Measurements from ENCODE around the gene CHEK2. TPM values are rescaled to one million over a fixed set of nuclear protein-coding genes. Genes with fewer than 3 reads are reported as not detected.
"Not testable (repeated sequence)": the region's sequence is repeated elsewhere in the genome, so short reads cannot be mapped to it uniquely, and the experiment has no call there.

The CHEK2 gene
- total RNA-seq, 6 experiments from 2014 or later, result 10.2 to 17.7 (median 14.9) TPM

DNA sequence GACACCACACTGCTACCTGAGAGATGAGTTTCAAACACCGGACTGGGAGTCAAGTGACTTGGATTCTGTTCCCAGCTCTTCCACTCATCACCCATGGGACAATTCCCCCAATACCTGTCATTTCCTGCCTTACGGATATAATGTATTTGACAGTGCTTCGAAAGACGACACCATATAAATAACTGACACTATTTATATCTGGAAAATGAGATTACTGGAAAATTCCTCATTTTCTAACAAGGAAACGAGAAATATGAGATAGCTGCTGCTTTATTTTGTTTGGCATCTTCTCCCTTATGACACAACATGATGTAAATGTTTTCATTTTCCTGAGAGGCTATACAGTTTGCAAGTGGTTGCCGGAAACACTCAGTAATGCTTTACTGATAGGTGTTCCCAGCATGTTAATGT is 8.9 kb upstream of the CHEK2 start:
- peaks cover 15% of the 10 kb centered on the region; the same call in 1 of the 2 replicates for H3K36me3 Mint-ChIP-seq (ENCODE audit: low read depth)

DNA sequence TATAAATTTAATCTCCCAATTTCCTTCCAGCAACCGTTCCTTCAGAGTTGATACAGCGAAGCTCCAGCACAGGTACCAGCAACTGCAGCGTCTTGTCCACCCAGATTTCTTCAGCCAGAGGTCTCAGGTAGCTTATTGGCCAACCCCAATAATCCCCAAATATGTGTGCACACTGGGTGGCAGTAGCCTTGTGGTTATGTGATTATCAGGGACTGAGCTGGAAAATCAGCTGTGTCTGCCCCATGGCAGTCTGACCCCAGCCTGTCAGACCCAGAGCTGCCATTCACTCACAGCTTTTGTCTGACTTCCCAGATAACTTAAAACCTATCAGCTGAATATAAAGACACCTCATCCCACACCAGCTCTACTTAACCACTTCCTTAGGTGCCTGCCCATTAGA is 2.2 kb upstream of the CHEK2 start:
- Mint-ChIP-seq H3K36me3 (ENCODE audit: low read depth) (peaks cover 12% of the 10 kb centered on the region; the same call in 1 of the 2 replicates), H3K27ac (0 out of 2 replicates have a peak overlapping the region, but pooled peaks have one; percentile 90), H3K4me1 (ENCODE audit: low read depth) (peaks cover 36% of the 10 kb centered on the region), H3K9me3 (no peaks in the 10 kb centered on the region), H3K4me3 (no peak overlapping the region; the same call in 1 of the 2 replicates), H3K27me3 (ENCODE audit: insufficient read depth) (peaks cover 3% of the 10 kb centered on the region; the same call in 1 of the 2 replicates)
- TF ChIP-seq, protein P1, sequence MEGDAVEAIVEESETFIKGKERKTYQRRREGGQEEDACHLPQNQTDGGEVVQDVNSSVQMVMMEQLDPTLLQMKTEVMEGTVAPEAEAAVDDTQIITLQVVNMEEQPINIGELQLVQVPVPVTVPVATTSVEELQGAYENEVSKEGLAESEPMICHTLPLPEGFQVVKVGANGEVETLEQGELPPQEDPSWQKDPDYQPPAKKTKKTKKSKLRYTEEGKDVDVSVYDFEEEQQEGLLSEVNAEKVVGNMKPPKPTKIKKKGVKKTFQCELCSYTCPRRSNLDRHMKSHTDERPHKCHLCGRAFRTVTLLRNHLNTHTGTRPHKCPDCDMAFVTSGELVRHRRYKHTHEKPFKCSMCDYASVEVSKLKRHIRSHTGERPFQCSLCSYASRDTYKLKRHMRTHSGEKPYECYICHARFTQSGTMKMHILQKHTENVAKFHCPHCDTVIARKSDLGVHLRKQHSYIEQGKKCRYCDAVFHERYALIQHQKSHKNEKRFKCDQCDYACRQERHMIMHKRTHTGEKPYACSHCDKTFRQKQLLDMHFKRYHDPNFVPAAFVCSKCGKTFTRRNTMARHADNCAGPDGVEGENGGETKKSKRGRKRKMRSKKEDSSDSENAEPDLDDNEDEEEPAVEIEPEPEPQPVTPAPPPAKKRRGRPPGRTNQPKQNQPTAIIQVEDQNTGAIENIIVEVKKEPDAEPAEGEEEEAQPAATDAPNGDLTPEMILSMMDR (IDR thresholded peaks at IDR 0.05), result no peak
- DNase-seq, result no peak

More for the DNA sequence above, 8.9 kb upstream of the CHEK2 start:
- Mint-ChIP-seq H3K9me3 (no peaks in the 10 kb centered on the region), H3K4me1 (ENCODE audit: low read depth) (peaks cover 23% of the 10 kb centered on the region), H3K27me3 (ENCODE audit: insufficient read depth) (no peaks in the 10 kb centered on the region), H3K4me3 (peak overlapping the region; percentile 53), H3K27ac (peak overlapping the region; percentile 67)
- DNase-seq, result peak; percentile 58
- TF ChIP-seq, protein P1 (IDR thresholded peaks at IDR 0.05), result no peak

DNA sequence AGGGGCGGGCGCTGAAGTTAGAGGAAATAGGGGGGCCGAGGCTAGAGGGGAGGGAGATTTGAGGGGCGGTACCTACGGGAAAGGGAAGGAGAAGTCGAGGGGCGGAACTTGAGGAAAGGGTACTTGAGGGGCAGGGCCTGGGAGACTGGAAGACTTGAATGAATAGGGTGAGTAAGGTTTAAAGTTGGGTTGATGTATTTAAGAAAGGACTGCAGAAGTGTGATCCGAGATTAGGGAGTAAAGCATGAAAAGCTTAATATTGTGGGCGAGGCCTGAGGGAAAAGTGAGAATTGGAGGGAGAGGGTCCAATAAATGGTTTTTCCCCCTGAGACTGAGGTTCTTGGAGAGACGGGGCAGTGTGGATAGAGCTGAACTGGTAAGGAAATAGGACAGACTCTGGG is 942 bp upstream of the CHEK2 start:
- H3K27ac Mint-ChIP-seq, result peak overlapping the region; percentile 90

DNA sequence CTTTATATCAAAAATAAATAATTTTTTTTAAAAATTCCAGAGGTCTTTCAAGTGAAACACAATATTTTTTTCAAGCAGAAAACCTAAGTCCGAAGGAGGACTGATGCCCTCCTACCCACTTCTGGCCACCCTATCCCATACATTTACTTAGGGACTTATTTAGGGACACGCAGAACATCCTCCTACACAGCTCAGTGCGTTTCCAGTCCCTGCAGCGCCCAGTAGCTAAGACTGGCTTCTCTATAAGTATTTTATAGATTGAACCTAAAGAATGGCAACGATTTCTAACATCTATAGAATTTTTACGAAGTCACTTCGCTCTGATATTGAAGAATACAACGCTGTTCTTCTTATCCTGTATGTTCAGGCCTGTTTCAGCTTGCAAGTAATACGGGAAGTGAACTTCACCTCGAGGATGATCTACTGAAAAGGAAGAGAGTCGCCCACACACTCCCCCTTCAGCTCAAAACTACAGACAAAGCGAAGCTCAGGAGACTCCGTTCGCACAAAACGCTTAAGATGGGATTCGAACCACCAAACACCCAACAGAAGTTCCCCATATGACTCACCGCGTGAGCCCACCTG is 328 bp downstream of the CHEK2 start:
- Mint-ChIP-seq H3K36me3 (ENCODE audit: low read depth) (peaks cover 3% of the 10 kb centered on the region; the same call in 1 of the 2 replicates), H3K27ac (peak overlapping the region; percentile 90), H3K27me3 (ENCODE audit: insufficient read depth) (peaks cover 3% of the 10 kb centered on the region; the same call in 1 of the 2 replicates), H3K9me3 (no peaks in the 10 kb centered on the region), H3K4me1 (ENCODE audit: low read depth) (peaks cover 42% of the 10 kb centered on the region), H3K4me3 (peak overlapping the region; percentile 93)
- no peak for DNase-seq
- TF ChIP-seq, protein P1 (IDR thresholded peaks at IDR 0.05), result no peak

More for the DNA sequence above, 942 bp upstream of the CHEK2 start:
- Mint-ChIP-seq H3K4me1 (ENCODE audit: low read depth) (peaks cover 42% of the 10 kb centered on the region), H3K4me3 (peak overlapping the region; percentile 93), H3K36me3 (ENCODE audit: low read depth) (peaks cover 8% of the 10 kb centered on the region; the same call in 1 of the 2 replicates), H3K9me3 (no peaks in the 10 kb centered on the region), H3K27me3 (ENCODE audit: insufficient read depth) (peaks cover 3% of the 10 kb centered on the region; the same call in 1 of the 2 replicates)
- TF ChIP-seq, protein P1 (IDR thresholded peaks at IDR 0.05), result no peak
- no peak for DNase-seq

DNA sequence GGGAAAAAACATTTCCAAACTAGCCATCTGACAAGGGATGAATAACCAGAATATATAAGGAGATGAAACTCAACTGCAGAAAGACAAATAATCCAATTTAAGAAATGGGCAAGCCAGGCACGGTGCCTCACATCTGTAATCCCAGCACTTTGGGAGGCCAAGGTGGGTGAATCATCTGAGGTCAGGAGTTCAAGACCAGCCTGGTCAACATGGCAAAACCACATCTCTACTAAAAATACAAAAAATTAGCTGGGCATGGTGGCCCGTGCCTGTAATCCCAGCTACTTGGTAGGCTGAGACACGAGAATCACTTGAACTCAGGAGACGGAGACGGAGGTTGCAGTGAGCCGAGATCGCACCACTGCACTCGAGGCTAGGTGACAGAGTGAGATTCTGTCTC is 2.7 kb downstream of the CHEK2 start:
- peaks cover 41% of the 10 kb centered on the region for H3K4me1 Mint-ChIP-seq (ENCODE audit: low read depth)
- not testable (repeated sequence) for H3K27ac Mint-ChIP-seq; H3K4me3 Mint-ChIP-seq; H3K27me3 Mint-ChIP-seq (ENCODE audit: insufficient read depth); H3K9me3 Mint-ChIP-seq; DNase-seq; H3K36me3 Mint-ChIP-seq (ENCODE audit: low read depth)

DNA sequence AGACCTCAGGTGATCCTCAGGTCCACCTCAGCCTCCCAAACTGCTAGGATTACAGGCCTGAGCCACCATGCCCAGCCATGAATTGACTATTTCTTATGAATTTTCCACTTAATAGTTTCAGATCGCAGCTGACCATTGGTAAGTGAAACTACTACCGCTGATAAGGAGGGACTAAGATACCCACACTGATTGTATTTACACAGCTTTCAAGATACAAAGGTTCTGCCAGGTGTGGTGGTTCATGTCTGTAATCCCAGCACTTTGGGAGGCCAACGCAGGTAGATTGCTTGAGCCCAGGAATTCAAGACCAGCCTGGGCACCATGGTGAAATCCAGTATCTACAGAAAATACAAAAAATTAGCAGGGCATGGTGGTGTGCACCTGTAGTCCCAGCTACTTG is 3.9 kb downstream of the CHEK2 start:
- Mint-ChIP-seq H3K9me3 (no peaks in the 10 kb centered on the region), H3K4me1 (ENCODE audit: low read depth) (peaks cover 29% of the 10 kb centered on the region), H3K4me3 (no peak overlapping the region)

More for the DNA sequence above, 3.9 kb downstream of the CHEK2 start:
- no peaks in the 10 kb centered on the region for H3K36me3 Mint-ChIP-seq (ENCODE audit: low read depth)
- TF ChIP-seq, protein P1 (IDR thresholded peaks at IDR 0.05), result no peak
- peaks cover 5% of the 10 kb centered on the region; the same call in 1 of the 2 replicates for H3K27me3 Mint-ChIP-seq (ENCODE audit: insufficient read depth)
- no peak overlapping the region for H3K27ac Mint-ChIP-seq
- DNase-seq, result no peak

Data from HFFc6 (cell line).